ENCODE data around the gene LPAR1.

The LPAR1 gene

DNA sequence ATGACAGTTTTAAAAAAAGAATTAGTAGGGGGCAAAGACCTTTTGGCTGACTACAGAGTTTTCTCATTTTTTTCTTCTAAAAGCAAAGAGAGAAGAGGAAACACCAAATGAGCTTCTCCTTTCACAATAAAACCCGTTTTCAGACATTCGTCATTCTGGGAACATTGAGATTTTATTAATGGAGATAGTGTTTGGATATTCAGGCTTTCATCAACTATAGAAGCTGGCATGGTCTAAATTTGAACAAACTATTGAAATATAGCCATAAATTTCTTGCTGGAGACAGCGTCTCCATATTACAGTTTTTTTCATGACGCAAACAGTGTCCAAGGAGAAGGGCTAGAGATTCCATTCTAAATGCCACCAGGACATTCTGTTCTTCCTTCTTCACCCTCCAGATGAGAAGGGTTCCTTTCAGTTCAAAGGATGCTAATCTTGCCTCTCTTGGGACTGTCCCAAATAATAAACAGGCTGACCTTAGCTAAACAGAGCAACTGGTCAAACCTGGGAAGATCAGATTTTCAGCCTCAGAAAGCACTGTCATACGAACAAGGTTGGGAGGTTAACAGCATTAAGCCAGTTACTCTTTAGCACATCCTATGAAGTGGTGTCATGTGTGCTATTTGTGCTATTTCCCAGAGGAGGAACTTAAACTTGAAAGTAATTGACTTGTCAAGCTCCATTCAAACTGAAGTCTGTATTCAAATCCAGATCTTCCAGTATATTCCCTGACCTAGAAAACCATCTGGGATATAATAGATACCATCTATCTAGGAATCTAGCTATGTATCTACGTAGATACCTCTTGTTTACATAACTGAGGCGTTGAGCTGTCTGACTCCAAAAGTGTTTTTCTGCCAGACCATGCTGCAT is 125.6 kb downstream of the LPAR1 start:
- no peak for DNase-seq

DNA sequence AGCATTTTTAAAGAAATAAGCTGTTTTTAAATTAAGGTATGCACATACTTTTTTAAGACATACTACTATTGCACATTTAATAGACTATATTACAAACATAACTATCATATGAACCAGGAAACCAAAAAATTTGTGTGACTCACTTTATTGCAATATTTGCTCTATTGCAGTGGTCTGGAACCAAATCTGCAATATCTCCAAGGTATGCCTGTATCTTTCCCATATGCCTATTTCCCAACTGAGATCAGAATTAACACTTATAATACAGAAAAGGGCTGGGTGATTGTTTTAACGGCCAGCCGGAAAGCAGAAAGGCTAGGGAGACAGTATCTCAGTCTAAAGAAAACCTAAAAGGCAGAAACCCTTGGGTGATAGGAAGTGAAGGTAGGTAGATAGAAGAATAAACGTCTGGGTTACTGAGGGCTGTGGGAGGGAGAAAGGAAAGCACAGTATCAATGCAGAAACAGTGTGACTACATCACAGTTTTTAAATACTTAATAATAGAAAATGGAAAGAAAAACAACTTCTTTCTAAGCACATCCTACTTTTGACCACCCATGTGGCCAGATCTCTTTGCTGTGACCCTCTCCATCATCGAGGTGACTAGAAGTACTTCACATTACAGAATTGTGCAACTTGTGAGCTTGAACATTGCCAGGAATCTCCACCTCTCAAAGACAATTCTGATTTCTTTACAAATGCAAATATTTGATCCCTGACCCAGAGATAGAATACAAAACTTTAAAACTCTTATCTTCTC is 126.4 kb downstream of the LPAR1 start:
- peak; percentile 84 for DNase-seq

DNA sequence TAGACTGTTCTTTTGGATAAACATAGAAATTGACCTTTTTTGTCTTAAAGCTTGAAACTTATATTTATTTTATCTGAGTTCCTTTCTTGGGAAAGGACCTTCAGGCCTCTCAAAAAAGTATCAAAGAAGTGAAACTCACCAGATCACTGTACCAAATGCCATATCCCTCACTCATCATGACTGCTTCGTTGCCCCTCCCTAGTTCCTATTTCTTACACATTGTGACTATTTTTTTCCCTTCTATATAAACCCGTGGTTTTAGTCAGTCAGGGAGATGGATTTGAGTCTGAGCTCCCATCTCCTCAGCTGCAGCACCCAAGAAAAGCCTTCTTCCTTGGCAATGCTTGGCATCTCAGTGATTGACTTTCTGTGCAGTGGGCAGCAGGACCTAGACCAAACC is 129.4 kb downstream of the LPAR1 start:
- DNase-seq = no peak

DNA sequence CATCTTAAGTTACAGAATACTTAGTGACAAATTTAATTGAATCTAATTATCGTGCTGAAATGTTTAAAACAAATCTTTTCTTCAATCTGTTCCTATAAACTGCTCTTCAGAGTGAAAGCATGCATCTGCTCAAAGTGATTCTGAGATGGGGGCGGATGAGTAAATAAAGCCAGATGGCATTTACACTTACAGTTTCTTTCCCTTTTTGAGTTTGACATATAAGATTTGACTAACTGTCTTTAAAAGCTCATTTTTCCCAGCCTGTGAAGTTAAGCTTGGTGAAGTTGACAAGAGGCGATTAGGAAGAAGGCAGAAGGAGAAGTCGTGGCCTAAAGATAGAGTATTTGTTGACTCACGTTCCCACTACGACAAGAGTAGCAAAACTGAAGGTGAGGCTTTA is 137.4 kb downstream of the LPAR1 start:
- no peak for DNase-seq

DNA sequence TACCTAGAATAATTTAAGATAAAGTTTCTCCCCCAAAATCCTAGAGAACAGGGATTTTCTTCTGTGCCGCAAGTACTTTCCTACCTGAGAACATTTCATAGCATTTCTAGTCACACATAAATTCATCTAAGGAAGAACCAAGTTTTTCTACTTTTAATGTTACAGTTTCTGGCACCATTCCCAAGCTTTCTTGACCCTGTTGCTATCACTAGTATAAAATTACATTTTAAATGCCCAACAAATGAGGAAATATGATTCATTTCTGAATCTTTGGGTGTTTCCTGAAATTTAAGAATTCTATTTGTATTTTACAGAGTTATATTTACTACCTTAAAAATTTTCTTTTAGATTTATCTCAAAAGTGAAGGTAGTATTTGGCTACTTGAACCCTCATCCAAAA is 137.8 kb downstream of the LPAR1 start:
- DNase-seq = peak; percentile 37

GRCh38 chr9:110898866-110899265 is 139.4 kb downstream of the LPAR1 start:
- no peak for DNase-seq

GRCh38 chr9:110898358-110898757 is 139.9 kb downstream of the LPAR1 start:
- no peak for DNase-seq

DNA sequence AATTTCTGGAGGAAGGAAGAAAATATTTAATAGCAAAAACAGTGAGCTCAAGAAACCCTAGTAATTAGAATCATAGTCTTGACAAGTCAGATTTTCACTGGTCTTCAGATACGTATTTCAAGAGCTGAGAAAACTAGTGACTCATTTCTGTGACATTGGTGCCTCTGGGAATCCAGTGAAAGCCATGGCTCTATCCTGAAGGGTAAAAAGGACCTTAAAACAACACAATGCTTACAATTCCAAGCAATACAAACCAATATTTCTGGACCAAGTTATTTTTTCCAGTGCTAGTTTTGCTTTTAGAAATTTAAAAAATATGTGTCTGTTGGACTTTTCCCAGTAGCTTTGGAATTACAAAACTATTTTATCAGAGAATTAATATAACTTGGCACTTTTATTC is 140.3 kb downstream of the LPAR1 start:
- DNase-seq = peak; percentile 87

DNA sequence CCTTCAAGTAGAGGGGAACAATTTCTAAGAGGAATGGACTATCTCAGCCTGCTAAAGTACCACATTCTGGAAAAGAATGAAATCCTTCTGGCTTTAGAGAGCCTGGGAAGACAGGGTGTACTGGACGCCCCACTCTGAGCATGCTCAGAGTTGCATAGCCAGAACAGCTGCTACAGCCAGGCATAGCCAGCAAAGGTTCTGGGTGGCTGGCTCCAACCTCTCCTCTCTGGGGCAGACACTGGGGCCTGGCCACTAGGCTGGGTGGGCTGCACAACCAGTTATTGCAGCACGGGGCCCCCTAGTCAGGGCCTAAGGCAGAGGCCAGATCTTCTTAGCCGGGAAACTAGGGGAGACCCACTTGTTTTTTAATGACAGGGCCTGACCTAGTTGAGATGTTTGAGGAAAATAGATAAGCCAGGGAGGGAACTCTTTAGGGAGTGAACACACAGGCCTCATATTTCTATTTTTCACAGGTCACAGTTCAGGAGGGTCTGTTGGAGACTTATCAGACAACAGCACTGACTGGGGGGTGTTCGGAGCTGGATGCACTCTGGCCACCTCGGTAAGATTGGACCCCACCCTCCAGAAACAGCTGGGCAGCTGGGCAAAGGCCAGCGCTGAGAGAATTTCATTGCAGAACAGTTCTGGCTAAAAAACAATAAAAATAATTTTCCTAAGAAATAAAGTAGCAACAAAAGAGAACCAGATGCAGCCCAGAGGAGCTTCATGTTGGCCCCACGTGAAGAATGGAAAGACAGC is 142.9 kb downstream of the LPAR1 start:
- DNase-seq = no peak

- no peak for DNase-seq
These were observed 143.5 kb downstream of the LPAR1 start for GRCh38 chr9:110894731-110895130.

- no peak for DNase-seq
These were observed 145.6 kb downstream of the LPAR1 start for GRCh38 chr9:110892689-110893088.

DNA sequence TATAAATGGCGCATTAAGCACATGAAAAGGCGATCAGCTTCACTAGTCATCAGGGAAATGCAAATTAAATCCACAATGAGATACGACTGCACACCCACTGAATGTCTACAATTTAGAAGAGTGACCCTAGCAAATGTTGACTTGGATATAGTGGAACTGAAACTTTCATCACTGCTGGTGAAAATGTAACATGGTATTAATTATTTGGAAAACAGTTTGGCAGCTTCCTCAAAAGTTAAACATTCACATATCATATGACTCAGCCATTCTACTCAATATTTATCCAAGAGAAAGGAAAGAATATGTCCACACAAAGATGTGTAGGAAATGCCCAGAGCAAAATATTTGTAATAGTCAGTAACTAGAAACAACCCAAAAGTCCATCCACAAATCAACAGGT is 146.5 kb downstream of the LPAR1 start:
- peak; percentile 75 for DNase-seq

- peak; percentile 62 for DNase-seq
These were observed 147.9 kb downstream of the LPAR1 start for GRCh38 chr9:110890416-110890815.

DNA sequence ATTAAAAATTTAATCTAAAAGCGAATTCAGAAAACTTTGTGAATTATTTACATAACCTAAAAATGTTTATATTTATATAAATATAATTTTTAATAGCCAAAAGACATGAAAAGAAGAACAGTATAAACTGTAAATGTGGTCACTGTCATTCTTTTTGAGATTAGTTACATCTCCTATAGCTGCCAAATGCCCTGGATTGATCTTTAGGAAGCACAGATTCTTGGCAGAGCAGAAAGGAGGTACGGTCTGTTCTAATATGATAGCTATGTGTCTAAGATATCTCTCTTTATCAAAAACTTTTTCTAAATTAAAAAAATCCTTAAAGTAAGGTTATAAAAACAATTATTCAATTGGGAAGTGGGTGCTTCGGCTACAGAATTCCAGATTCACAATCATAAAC is 151.0 kb downstream of the LPAR1 start:
- no peak for DNase-seq

DNA sequence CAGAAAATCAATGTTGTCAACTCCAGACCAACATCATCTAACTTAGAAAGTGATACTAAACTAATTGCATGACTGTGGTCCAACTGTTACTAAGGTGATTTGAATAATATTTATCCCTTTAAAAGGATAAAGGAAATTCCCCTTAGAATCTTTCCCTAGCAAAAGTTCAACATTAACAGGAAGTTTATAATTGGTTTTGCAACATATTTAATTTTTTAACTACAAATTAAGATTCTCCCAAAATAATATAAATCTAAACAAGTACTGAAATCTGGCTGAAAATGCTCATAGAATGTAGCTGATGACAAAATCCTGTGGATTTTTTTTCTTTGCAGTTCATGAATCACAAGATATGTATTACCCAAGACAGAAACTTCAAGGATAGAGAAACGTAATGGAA is 151.4 kb downstream of the LPAR1 start:
- peak; percentile 20 for DNase-seq

DNA sequence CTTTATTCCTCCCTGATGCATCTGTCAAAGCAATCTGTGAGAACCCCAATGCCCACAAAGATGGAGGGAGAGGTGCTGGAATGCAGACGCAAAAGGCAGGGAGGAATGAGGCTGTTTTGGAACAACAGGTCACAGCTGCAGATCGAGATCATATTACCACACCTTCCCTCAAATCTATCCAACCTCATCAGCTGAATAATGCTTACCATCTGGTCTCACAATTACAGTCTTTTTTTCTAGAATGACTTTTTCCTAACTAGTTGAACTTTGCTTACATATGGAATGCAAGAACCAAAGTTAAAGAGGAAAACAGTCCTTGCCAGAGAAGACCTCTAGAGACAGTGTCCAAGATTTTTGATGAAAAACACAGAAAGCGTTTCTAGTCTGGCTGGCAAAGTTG is 158.1 kb downstream of the LPAR1 start:
- DNase-seq = peak; percentile 34

DNA sequence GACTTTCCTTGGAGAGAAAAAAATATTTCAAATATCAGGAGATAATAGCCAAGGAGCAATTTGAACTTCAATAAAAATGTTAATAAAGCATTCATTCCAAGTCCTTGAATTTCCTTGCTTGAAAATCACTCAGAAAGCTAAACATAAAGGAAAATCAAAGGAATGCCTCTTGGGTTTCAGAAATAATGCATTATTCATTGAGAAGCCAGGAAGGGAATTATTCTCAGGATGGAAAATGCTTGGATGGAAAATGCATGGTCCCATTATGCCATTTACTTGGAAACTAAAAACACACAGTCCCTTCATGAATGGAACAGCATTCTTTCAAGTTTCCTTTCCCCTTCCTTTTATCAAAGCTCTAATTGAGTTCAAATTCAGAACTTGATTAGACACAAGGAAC is 160.9 kb downstream of the LPAR1 start:
- no peak for DNase-seq

DNA sequence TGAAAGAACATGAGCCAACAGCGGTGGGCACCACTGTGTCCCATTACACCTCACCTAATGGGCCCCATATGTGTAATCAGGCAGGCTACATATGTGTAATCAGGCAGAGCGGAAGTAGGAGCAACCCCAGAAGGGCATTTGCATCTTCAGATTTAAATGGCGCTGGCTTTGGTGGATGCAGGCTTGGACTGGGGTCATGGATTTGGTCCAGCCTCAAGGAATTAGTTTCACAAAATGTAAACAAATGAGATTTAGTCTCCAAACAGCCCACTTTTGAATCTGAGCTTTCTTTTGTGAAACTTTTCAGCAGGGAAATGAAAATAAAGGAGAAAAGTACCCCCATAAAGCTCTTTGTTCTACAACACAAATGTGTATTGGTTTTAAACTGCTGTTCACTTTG is 161.3 kb downstream of the LPAR1 start:
- DNase-seq = no peak

GRCh38 chr9:110874963-110875674 is 163.2 kb downstream of the LPAR1 start:
- no peak for DNase-seq

DNA sequence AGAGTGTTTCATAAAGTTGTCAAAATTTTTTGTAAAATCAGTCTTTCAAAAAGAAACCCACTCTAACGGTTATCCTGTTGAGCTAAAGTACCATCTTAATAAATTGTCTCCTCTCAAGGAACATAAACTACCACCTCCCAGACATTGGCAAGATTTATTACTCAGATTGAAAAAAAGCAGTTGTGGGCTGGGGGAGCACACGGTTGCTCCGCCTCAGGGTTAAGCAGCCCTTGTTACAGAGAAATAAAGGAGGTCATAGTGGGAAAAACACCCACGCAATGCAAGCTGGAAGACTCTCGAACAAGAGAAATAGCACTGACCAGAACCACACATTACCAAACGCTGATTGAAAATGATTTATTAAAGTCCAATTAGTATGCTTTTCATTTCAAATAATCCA is 165.3 kb downstream of the LPAR1 start:
- DNase-seq = no peak

DNA sequence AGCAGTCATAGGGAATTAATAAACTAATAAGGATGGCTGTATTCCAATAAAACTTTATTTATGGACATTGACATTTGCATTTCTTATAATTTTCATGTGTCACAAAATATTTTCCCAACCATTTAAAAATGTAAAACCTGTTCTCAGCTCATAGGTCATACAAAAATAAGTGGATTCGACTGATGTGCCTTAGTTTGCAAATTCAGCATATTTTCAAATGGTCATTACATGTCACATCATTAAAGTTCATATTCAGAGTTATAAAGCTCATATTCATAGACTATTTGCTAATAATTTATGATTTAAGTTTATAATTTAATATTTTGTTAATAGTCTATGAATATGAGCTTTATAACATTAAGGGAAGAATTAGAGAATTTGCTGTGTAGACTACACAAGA is 166.5 kb downstream of the LPAR1 start:
- no peak for DNase-seq

GRCh38 chr9:110869931-110870330 is 168.3 kb downstream of the LPAR1 start:
- no peak for DNase-seq

DNA sequence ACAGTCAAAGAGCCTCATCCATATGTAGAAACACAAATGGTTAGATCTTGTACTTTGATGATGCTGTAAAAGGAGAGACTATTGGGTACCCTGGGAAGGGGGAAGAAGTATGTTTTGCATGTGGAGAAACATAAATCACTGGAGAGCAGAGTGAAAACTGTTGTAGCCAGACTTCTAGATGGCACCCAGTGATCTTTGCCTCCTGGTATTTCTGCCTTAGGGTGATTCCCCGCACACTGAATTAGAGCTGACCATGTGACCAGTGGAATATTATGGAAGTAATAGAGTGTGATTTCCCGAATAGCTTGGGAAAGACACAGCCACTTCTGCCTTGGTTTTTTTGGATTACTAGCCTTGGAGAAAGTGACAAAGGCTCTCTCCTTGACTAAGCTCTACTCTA is 174.3 kb downstream of the LPAR1 start:
- DNase-seq = no peak

Data from fibroblast of skin of scalp (primary cell).